HFF-Myc (cell line): ENCODE results near the gene SLIT1.

Experiments used
- DNase-seq: peaks from one replicate; pipeline ENCODE4 v3.0.0-alpha.2; 2011; ENCODE audit warnings: low read depth; ENCODE audit errors: extremely low read depth
- H3K4me3 ChIP-seq: replicated peaks from 2 replicates; pipeline ENCODE4 v1.5.1; 2011; ENCODE audit warnings: low read depth, mild to moderate bottlenecking, control low read depth, low read length
- CTCF ChIP-seq: IDR thresholded peaks from 2 replicates; pipeline ENCODE4 v1.5.1; 2012; ENCODE audit warnings: mild to moderate bottlenecking, low read depth, low read length, control low read depth; ENCODE audit errors: missing control alignments

The SLIT1 gene

GRCh38 chr10:97013568-97013967 is 172.2 kb downstream of the SLIT1 start:
- DNase-seq = no peak
- no peak for TF ChIP-seq CTCF
- no peak overlapping the region for H3K4me3 ChIP-seq

- no peak overlapping the region for H3K4me3 ChIP-seq
- no peak for TF ChIP-seq CTCF
- no peak for DNase-seq
Observed at GRCh38 chr10:97012470-97012869, 173.3 kb downstream of the SLIT1 start.

GRCh38 chr10:97011397-97011796 is 174.4 kb downstream of the SLIT1 start:
- TF ChIP-seq CTCF = no peak
- no peak overlapping the region for H3K4me3 ChIP-seq
- no peak for DNase-seq

GRCh38 chr10:97010695-97011206 is 175.0 kb downstream of the SLIT1 start:
- no peak for DNase-seq
- no peak overlapping the region for H3K4me3 ChIP-seq
- no peak for TF ChIP-seq CTCF

- TF ChIP-seq CTCF = no peak
- no peak overlapping the region for H3K4me3 ChIP-seq
- DNase-seq = no peak
Observed at GRCh38 chr10:97007417-97007816, 178.3 kb downstream of the SLIT1 start.

GRCh38 chr10:97006364-97006763 is 179.4 kb downstream of the SLIT1 start:
- TF ChIP-seq CTCF = no peak
- H3K4me3 ChIP-seq = no peak overlapping the region
- no peak for DNase-seq

GRCh38 chr10:97005349-97005748 is 180.4 kb downstream of the SLIT1 start:
- no peak for DNase-seq
- TF ChIP-seq CTCF = no peak
- no peak overlapping the region for H3K4me3 ChIP-seq
